Thyroid gland (tissue), 4 donors: ENCODE data around the gene FIG4. TPM values are rescaled to one million over a fixed set of nuclear protein-coding genes. Genes with fewer than 3 reads are reported as not detected.

ENCODE experiments used
- DNase-seq, 2 donors: peaks; one replicate each; pipeline ENCODE4 v3.0.0-alpha.2; 2019
- H3K27ac ChIP-seq, 3 donors: fragments of 200-600 bp; sonication (generic); 1 replicate in 2 of 3; 2 replicates in 1 of 3; pipeline ENCODE4 v1.5.1; 2016 to 2019; ENCODE audit warnings: mild to moderate bottlenecking in 1 of 3, moderate library complexity in 1 of 3
- H3K27me3 ChIP-seq: fragments of 200-600 bp; sonication (generic); one replicate; pipeline ENCODE4 v1.5.1; 2019
- H3K36me3 ChIP-seq, 2 donors: fragments of 200-600 bp; sonication (generic); one replicate each; pipeline ENCODE4 v1.5.1; 2016 to 2019
- H3K4me1 ChIP-seq, 2 donors: fragments of 200-600 bp; sonication (generic); one replicate each; pipeline ENCODE4 v1.5.1; 2017 to 2019
- H3K4me3 ChIP-seq, 3 donors: fragments of 200-600 bp; sonication (generic); replicated peaks in 1 of 3; 1 replicate in 2 of 3; 2 replicates in 1 of 3; pipeline ENCODE4 v1.5.1; 2016; ENCODE audit warnings: mild to moderate bottlenecking in 1 of 3
- H3K9me3 ChIP-seq: fragments of 200-600 bp; sonication (generic); one replicate; pipeline ENCODE4 v1.5.1; 2017
- POLR2A ChIP-seq, 2 donors: fragments of 450-650 bp; IDR thresholded peaks; one replicate each; pipeline ENCODE4 v1.6.1; 2017; ENCODE audit warnings: antibody characterized with exemption in 2 of 2, mild to moderate bottlenecking in 2 of 2, moderate library complexity in 1 of 2
- WGBS, 2 donors: methylation state at CpG; one replicate each; pipeline ENCODE4 v1.1.5; 2017; 5-methylcytosine and 5-hydroxymethylcytosine counted together
- intact Hi-C: fragments of 100-400 bp; cut with DNase I; formaldehyde crosslinking; loops from one replicate; pipeline ENCODE4 v1.15.1; 2023
- total RNA-seq, 4 donors: library from RNA; depleted of rRNA; stranded (reverse); fragments of >200 nt; gene quantifications; one replicate each; pipeline ENCODE4 v1.2.3, GENCODE V29; 2016
- TF ChIP-seq, protein P1 (sequence below), 6 experiments: fragments of 200-600 bp in 3 of 6; fragments of 450-650 bp in 3 of 6; sonication (generic) in 3 of 6; IDR thresholded peaks; one replicate each; pipeline ENCODE4 v1.5.1; 2016 to 2019; ENCODE audit warnings: antibody characterized with exemption in 6 of 6, mild to moderate bottlenecking in 2 of 6, inconsistent platforms in 1 of 6, moderate library complexity in 1 of 6

The FIG4 gene
- total RNA-seq, 4 donors from 2014 or later: 11.7 to 17.0 (median 16.6) TPM

DNA sequence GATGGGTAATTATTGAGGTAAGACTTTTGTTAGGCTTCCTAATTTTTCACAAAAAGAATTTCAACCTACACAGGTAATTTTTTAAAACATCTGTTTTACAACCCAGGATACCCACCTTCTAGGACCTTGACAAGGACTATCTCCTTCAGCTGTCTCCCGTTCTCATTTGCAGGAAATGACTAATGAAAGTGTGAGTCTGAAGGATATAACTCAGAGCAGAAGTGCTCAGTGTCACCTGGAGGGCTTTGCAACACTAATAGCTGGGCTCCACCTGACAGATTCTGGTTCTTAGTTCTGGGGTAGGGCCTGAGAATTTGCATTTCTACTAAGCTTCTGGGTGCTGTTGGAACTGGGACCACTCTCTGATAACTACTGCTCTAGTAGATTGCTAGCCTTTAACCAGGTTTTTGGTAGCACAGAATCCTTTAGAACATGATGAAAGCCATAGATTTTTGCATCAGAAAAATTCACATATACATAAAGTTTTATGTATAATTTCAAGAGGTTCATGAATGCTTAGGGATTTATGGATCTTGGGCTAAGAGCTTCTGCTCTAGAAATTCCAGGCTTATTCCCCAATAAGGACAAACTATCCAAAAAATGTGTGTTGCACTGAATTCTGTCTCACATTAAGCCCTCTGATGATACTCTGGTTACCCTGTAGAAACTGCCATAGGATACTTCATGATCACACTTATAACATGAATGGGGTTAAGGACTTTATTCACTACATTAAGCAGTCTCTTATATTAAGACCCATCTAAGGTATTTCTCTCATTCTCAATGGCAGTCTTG is 30.4 kb upstream of the FIG4 start:
- Histone ChIP-seq H3K36me3 (no peaks in the 10 kb centered on the region), H3K27ac (no peak overlapping the region), H3K9me3 (no peaks in the 10 kb centered on the region), H3K27me3 (no peaks in the 10 kb centered on the region), H3K4me1 (no peaks in the 10 kb centered on the region), H3K4me3 (no peak overlapping the region)
- TF ChIP-seq POLR2A (IDR thresholded peaks at IDR 0.05): no peak
- TF ChIP-seq, protein P1, sequence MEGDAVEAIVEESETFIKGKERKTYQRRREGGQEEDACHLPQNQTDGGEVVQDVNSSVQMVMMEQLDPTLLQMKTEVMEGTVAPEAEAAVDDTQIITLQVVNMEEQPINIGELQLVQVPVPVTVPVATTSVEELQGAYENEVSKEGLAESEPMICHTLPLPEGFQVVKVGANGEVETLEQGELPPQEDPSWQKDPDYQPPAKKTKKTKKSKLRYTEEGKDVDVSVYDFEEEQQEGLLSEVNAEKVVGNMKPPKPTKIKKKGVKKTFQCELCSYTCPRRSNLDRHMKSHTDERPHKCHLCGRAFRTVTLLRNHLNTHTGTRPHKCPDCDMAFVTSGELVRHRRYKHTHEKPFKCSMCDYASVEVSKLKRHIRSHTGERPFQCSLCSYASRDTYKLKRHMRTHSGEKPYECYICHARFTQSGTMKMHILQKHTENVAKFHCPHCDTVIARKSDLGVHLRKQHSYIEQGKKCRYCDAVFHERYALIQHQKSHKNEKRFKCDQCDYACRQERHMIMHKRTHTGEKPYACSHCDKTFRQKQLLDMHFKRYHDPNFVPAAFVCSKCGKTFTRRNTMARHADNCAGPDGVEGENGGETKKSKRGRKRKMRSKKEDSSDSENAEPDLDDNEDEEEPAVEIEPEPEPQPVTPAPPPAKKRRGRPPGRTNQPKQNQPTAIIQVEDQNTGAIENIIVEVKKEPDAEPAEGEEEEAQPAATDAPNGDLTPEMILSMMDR (IDR thresholded peaks at IDR 0.05): no peak
- intact Hi-C loops: no loop called here
- DNase-seq: no peak
- 55 to 63% methylated on average over 1 of the region's 1 CpG for WGBS, 2 donors

DNA sequence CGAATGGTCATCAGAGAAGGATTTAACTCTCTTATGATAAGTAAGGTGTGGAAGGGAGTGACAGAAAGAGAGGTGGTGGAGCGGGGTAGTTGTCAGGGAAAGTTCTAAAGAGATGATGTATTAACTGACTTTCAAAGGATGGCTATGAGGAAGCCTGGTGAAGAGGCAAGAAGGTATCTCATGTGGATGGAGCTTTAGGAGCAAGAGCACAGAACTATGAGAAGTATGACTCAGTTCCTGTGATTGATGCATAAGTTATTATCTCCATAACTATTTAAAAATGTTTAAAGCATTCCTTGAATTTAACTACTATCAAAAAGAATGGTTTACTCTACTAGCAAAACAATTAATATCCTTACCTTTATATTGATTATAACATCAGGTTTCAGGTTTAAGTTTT is 28.9 kb upstream of the FIG4 start:
- no peaks in the 10 kb centered on the region for H3K27me3 ChIP-seq
- 93 to 95% methylated on average over 2 of the region's 2 CpGs for WGBS, 2 donors
- no peak for TF ChIP-seq POLR2A (IDR thresholded peaks at IDR 0.05)
- TF ChIP-seq, protein P1 (IDR thresholded peaks at IDR 0.05): no peak
- DNase-seq: no peak
- intact Hi-C loops: no loop called here
- H3K4me1 ChIP-seq: no peaks in the 10 kb centered on the region
- no peak overlapping the region for H3K27ac ChIP-seq
- H3K4me3 ChIP-seq: no peak overlapping the region
- H3K9me3 ChIP-seq: no peaks in the 10 kb centered on the region
- no peaks in the 10 kb centered on the region for H3K36me3 ChIP-seq

DNA sequence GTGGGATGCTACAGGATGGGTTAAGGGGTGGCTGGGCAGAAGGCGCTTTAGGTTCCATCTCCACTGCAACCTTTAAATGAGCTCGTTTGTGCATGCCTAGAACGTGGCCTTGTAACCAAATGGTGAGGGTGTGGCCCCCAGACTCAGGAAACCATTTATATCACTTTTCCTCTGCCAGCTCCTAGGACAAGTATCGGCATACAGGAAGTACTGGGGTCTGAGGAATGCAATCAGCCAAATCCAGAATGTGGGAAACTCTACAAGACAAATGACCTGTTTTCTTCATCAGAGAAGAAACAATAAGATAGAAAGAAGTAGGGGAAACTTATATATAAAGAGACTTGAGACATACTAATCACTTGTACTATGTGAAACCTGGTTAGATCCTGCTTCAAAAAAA is 21.3 kb upstream of the FIG4 start:
- H3K27ac ChIP-seq: no peak overlapping the region
- H3K36me3 ChIP-seq: no peaks in the 10 kb centered on the region
- intact Hi-C loops: no loop called here
- 82 to 86% methylated on average over 4 of the region's 4 CpGs for WGBS, 2 donors
- no peak for DNase-seq
- H3K4me1 ChIP-seq: no peaks in the 10 kb centered on the region
- H3K9me3 ChIP-seq: no peaks in the 10 kb centered on the region
- no peaks in the 10 kb centered on the region for H3K27me3 ChIP-seq
- TF ChIP-seq POLR2A (IDR thresholded peaks at IDR 0.05): no peak
- TF ChIP-seq, protein P1 (IDR thresholded peaks at IDR 0.05): no peak
- H3K4me3 ChIP-seq: no peak overlapping the region

DNA sequence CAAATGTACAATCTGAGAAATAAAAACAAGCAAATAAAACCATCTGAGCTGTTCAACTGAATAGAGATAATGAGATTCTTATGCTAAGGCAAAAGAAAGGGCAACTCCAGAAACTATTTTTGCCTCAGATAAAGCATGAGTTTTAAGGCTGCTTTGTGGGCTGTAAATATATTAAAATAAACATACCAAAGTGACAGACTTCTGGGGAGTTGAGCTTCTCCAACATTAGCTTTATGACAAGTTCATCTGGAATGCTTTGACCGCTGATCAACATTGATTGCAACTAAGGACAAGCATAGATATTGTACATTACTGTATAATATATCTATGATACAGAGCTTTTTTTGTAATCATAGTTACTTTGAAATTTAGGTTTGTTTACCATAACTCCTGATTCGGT is 19.4 kb upstream of the FIG4 start:
- no peaks in the 10 kb centered on the region for H3K4me1 ChIP-seq
- WGBS, 2 donors: 87 to 89% methylated on average over 2 of the region's 2 CpGs
- DNase-seq: no peak
- no peak overlapping the region for H3K4me3 ChIP-seq
- intact Hi-C loops: no loop called here
- no peak overlapping the region for H3K27ac ChIP-seq
- no peak for TF ChIP-seq POLR2A (IDR thresholded peaks at IDR 0.05)
- TF ChIP-seq, protein P1 (IDR thresholded peaks at IDR 0.05): no peak
- H3K36me3 ChIP-seq: no peaks in the 10 kb centered on the region
- H3K27me3 ChIP-seq: no peaks in the 10 kb centered on the region
- H3K9me3 ChIP-seq: no peaks in the 10 kb centered on the region

DNA sequence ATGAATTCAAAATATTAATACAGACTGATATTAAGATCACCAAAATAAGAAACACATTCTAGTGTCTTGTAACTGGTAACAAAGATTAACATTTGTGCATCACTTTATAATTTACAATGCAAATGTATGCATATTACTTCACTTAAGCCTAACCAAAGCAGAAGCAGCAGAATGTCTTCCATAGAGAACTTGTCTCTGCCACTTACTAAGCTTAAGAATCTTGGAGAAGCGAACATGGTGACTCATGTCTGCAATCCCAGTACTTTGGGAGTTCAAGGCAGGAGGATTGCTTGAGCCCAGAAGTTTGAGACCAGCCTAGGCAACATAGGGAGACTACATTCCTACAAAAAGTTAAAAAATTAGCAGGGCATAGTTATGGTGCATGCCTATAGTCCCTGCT is 18.9 kb upstream of the FIG4 start:
- Histone ChIP-seq H3K4me3 (no peak overlapping the region), H3K27me3 (no peaks in the 10 kb centered on the region), H3K27ac (no peak overlapping the region), H3K36me3 (no peaks in the 10 kb centered on the region), H3K9me3 (no peaks in the 10 kb centered on the region), H3K4me1 (no peaks in the 10 kb centered on the region)
- intact Hi-C loops: no loop called here
- 97 to 100% methylated on average over 1 of the region's 1 CpG for WGBS, 2 donors
- DNase-seq: no peak
- no peak for TF ChIP-seq POLR2A (IDR thresholded peaks at IDR 0.05)
- TF ChIP-seq, protein P1 (IDR thresholded peaks at IDR 0.05): no peak
